Urinary bladder (tissue), 4 donors: Measurements from ENCODE around the gene PLXNA2. TPM values are rescaled to one million over a fixed set of nuclear protein-coding genes. Genes with fewer than 3 reads are reported as not detected.
A peak's percentile ranks its signal among the peaks of the same experiment; 100 is the strongest.

Experiments
- DNase-seq: peaks from one replicate; pipeline ENCODE4 v3.0.0-alpha.2; 2015; ENCODE audit errors: extremely low spot score
- H3K27ac ChIP-seq: one replicate; pipeline ENCODE4 v1.5.1; 2013; ENCODE audit warnings: low read depth, mild to moderate bottlenecking, moderate library complexity
- H3K36me3 ChIP-seq: one replicate; pipeline ENCODE4 v1.6.1; 2013; ENCODE audit warnings: mild to moderate bottlenecking, moderate library complexity; ENCODE audit not compliant: insufficient read depth
- H3K4me1 ChIP-seq: one replicate; pipeline ENCODE4 v1.6.1; 2013; ENCODE audit warnings: mild to moderate bottlenecking, moderate library complexity; ENCODE audit not compliant: insufficient read depth
- H3K4me3 ChIP-seq: one replicate; pipeline ENCODE4 v1.5.1; 2013; ENCODE audit warnings: low read depth, low read length
- WGBS: extraction: QIAGEN DNeasy Blood & Tissue Kit; methylation state at CpG from one replicate; pipeline ENCODE4 v1.1.7; 2013; 5-methylcytosine and 5-hydroxymethylcytosine counted together
- polyA plus RNA-seq: library from polyadenylated mRNA; stranded (reverse); fragments of 200-250 nt; gene quantifications from one replicate; pipeline ENCODE4 v1.2.3, GENCODE V29; 2013
- total RNA-seq: library from RNA; depleted of rRNA; stranded (reverse); fragments of >200 nt; gene quantifications from one replicate; pipeline ENCODE4 v1.2.3, GENCODE V29; 2014
- donor health status: healthy with polysubstance abuse.
- donor health status: healthy.

Gene PLXNA2
- total and polyA plus RNA-seq, 2 donors = 15.1 to 20.0 TPM

DNA sequence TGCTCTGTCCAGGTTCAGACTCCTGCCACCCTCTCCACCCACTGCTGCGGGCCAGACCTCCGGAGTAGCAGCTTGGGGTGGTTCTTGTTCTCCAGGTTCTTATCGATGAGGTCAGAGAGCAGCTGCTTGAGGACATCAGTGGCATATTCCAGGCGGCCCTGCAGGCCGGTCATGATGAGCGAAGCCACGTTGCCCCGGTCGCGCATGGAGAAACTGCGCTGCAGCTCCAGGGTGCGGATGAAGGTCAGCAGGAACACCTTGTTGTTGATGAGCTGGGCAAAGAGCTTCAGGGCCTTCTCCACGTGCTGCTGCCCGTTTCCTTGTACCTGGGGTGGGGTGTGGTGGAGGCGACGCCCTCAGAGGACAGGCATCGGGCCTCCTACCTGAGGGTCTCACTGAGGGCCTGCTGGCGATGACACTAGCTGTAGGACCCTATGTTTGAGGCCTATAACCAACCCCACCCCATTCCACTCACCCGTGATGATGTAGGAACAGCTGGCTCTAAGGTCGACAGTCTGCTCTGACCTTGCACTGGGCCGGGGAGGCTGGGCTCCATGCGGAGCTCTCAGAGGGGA lies 202.1 kb downstream of the PLXNA2 start:
- no peak for DNase-seq
- H3K36me3 ChIP-seq = peaks cover 1% of the 10 kb centered on the region
- H3K4me3 ChIP-seq = no peak overlapping the region
- no peak overlapping the region for H3K27ac ChIP-seq
- WGBS = 94% methylated on average over 22 of the region's 22 CpGs
- H3K4me1 ChIP-seq = no peaks in the 10 kb centered on the region

DNA sequence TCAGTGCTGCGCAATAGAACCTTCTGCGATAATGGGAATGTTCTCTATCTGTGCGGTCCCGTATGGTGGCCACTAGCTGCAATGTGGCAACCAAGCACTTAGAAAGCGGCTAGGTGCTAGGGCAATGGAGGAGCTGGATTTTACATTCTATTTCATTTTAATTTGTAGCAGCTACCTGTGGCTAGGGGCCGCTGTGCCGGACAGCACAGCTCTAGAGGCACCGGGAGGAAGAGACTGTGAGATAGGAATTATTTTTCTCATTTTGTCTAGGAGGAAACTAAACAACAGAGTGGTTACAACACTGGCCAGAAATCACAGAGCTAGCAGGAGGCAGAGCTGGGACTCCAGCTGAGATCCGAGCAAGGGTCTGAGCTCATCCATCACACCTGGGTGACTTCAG lies 202.7 kb downstream of the PLXNA2 start:
- DNase-seq = no peak
- no peak overlapping the region for H3K27ac ChIP-seq
- 96% methylated on average over 9 of the region's 9 CpGs for WGBS
- H3K4me1 ChIP-seq = no peaks in the 10 kb centered on the region
- H3K36me3 ChIP-seq = peaks cover 1% of the 10 kb centered on the region
- no peak overlapping the region for H3K4me3 ChIP-seq

DNA sequence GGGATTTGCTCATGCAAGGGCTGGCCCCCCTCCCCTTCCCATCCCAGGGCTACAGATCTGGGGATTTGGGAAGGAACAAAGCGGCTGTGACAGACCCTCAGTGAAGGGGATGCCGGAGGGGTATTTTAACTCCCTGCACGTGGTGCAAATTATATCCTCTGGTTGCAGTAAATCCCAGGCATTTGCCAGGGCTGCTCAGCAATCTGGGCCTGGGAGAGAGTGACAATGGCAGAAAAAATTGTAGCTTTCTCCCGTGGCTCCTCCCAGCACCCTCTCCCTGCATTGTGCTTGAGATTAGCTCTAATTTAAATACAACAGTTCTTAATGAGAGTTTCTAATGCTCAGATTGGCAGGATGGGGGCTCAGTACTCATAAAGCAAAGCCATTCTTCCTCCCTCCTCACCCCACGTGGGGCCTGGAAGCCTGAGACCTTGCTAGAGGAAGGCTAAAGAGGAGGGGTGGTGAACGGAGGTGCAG lies 203.3 kb downstream of the PLXNA2 start:
- H3K4me1 ChIP-seq = no peaks in the 10 kb centered on the region
- H3K27ac ChIP-seq = no peak overlapping the region
- no peak for DNase-seq
- peaks cover 1% of the 10 kb centered on the region for H3K36me3 ChIP-seq
- H3K4me3 ChIP-seq = no peak overlapping the region
- WGBS = 78% methylated on average over 6 of the region's 6 CpGs

DNA sequence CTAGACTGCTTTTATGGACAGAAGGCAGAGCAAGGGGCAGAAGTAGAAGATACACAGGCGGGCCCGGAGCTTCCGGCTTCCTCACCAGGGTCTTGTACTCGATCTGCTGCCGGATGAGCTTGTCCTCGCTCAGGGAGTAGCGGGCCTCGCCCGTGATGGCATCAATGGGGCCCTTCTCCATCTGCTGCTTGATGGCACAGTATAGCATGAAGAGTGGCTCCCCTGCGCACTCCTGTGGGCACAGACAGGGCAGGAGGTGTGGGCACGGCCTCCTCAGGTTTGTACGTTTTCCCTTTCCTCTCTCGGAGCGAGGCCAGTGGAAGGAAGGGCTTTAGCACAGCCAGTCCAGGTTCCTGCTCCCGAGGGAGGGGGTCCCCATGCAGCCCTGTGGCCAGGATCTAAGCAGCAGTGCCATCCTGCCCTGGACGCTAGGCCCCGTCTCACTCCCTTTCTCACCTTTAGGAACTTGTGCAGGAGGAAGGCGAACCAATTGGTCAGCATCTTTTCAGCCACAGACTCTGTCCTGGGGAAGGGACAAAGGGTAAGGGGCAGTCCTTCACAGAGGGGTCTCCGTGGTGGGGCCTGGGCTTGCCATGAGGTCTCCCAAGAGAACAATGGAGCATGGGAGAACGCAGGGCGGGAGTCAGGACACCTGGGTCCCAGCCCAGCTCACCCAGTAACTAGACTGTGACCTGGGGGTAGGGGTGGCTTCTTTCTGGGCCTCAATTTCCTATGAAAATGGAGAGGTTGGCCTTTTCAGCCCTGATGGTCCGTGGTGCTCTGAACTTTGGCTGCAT lies 204.4 kb downstream of the PLXNA2 start:
- Histone ChIP-seq H3K4me3 (no peak overlapping the region), H3K4me1 (no peaks in the 10 kb centered on the region), H3K36me3 (peaks cover 1% of the 10 kb centered on the region), H3K27ac (no peak overlapping the region)
- WGBS = 90% methylated on average over 22 of the region's 22 CpGs
- DNase-seq = no peak

DNA sequence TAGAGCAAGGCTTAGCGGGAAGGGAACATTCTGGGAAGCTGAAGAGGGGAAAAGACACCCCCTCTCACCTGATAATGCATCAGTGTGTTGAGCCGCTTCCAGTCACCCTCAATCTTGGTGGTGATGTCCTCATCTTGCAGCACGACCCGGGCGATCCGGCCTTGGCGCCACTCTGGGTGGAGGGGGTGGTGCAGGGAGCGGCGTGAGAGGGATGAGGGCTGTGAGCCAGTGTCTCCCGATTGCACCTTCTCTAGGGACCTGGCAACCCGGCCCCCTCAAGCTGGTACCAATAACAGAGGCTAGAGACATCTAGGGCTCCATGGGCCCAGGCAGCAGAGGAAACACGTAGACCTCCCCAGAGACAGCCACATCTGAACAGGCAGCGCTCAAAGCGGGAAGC lies 205.9 kb downstream of the PLXNA2 start:
- peaks cover 1% of the 10 kb centered on the region for H3K36me3 ChIP-seq

DNA sequence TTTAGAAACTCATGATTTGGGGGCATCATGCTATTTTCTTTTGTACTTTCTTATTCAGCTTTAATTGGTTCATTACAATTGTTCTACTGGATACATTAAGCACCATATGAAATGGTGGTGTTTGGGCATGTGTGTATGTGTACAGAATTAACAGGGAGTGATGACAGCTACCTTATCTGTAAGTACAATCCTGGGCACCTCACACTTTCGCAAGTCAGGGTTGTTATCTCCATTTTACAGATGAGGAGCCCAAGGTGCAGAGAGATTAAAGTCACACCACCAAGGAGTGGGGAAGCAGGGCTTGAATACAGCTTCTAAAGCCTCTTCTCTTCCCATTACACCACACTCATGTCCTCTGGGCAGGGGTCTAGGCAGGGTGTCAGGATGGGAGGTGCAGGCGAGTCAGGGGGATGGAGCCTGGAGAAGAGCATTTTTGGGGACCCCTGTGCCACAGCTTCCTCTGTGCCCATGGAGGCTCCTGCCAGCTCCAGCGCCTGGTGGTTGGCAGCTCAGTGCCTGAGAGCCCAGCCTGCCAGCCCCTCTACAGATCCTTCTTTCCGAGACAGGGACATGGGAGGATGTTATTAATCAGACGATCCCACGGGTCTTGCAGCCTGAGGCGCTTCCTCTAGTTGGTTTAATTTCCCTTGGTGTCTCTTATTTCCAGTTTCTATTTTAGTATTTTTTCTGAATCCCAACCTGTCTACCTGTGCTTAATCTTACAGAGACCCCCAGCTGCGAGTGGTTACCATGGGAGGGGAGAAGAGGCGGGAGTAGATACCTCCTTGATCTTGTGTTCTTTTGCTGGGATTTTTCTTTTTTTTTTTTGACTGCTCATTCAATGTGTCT lies 207.0 kb downstream of the PLXNA2 start:
- DNase-seq = no peak
- WGBS = 86% methylated on average over 9 of the region's 9 CpGs
- Histone ChIP-seq H3K4me3 (no peak overlapping the region), H3K36me3 (peaks cover 1% of the 10 kb centered on the region), H3K4me1 (no peaks in the 10 kb centered on the region), H3K27ac (no peak overlapping the region)

More for the DNA sequence above, 205.9 kb downstream of the PLXNA2 start:
- WGBS = 93% methylated on average over 14 of the region's 14 CpGs
- H3K27ac ChIP-seq = no peak overlapping the region
- no peaks in the 10 kb centered on the region for H3K4me1 ChIP-seq
- H3K4me3 ChIP-seq = no peak overlapping the region
- no peak for DNase-seq

DNA sequence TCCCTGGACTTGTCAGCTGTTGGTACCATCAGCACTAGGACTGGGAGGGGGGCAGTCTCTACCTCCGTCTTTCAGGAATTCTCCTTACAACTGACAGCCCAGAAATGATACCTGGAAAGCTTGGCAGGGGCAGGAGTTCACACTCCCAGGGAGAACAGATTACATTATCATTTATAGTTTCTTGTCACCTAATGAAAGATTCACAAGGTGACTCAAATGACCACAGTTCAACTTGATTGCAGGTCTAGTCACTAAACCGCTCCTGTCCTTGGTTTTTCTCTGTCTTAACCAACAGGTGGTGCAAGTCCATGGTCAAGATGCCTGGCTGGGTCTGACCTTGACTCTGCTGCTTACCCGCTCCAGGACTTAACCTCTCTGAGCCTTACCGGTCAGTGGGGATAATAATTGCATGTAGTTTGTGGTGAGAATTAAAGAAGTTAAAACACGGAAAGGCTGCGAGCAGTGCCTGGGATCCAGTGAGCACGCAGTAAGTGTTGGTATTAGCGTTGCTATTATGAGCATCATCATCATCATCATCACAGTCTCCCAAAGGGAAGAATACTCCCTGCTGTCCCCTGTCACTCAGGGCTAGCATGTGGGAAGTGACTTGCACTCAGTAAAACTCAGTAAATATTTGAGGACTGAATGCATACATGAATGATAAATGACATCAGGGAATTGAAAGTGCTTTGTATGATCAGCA lies 207.9 kb downstream of the PLXNA2 start:
- Histone ChIP-seq H3K27ac (no peak overlapping the region), H3K4me3 (no peak overlapping the region), H3K4me1 (no peaks in the 10 kb centered on the region), H3K36me3 (no peaks in the 10 kb centered on the region)
- DNase-seq = no peak
- 78% methylated on average over 8 of the region's 8 CpGs for WGBS

DNA sequence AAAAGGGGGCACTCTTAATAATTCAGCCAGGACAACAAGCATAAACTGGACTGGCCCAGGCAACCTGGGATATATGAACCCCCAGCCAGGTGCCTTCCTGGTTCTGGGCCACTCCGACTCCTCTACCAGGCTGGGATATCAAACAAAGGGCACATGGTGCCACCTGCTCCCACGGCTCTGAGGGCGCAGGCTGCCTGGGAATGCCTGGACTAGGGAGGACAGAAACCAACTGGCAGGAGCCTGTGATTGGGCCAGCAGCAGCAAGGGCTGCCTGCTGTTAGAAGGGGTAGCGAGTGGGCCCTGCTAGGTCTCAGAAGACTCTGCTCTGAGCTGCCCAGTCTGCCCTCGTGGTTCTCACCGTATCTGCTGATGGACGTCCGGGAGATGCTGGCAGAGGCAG lies 210.0 kb downstream of the PLXNA2 start:
- no peak for DNase-seq
- Histone ChIP-seq H3K27ac (no peak overlapping the region), H3K36me3 (no peaks in the 10 kb centered on the region), H3K4me3 (no peak overlapping the region), H3K4me1 (no peaks in the 10 kb centered on the region)
- 90% methylated on average over 8 of the region's 8 CpGs for WGBS

DNA sequence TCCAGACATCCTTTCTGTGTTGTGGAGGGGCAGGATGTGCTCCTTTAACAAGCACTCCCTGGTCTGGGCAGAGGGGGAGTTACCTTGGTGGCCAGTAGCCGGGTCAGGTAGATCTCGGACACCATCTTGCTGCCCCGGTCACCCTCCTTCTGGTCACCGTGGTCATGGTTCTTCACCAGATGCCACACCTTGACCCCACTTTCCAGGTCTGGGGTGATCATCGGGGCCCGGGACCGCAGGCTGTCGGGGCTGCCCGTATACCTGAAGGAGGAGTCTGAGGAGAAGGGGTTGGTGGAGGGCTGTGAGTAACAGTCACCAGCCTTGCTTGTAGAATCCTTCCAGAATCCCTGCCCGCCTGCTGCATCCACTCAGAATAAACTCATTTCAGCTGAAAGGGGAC lies 210.9 kb downstream of the PLXNA2 start:
- 97% methylated on average over 10 of the region's 10 CpGs for WGBS
- Histone ChIP-seq H3K4me3 (no peak overlapping the region), H3K36me3 (no peaks in the 10 kb centered on the region), H3K4me1 (no peaks in the 10 kb centered on the region), H3K27ac (no peak overlapping the region)
- no peak for DNase-seq

DNA sequence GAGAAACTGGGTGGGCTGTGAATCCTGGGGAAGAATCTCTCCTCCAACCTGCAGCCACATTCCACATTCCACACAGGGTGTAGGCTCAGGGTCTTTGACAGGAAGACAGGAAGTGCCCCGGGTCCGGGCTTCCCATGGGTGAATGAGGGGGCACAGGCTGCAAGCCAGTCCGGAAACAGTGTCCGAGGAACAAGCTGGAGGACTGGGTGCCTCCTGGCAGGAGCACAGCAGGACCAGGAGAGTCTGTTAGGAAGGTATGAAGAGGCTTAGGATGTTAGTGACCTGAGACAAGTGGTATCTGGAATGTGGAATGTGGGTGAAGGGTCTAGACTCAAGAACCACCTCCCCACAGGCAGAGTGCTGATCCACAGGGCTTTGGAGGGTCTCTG lies 212.3 kb downstream of the PLXNA2 start:
- no peak overlapping the region for H3K27ac ChIP-seq
- DNase-seq = no peak
- H3K4me3 ChIP-seq = no peak overlapping the region
- H3K4me1 ChIP-seq = no peaks in the 10 kb centered on the region
- WGBS = 68% methylated on average over 4 of the region's 4 CpGs
- no peaks in the 10 kb centered on the region for H3K36me3 ChIP-seq

DNA sequence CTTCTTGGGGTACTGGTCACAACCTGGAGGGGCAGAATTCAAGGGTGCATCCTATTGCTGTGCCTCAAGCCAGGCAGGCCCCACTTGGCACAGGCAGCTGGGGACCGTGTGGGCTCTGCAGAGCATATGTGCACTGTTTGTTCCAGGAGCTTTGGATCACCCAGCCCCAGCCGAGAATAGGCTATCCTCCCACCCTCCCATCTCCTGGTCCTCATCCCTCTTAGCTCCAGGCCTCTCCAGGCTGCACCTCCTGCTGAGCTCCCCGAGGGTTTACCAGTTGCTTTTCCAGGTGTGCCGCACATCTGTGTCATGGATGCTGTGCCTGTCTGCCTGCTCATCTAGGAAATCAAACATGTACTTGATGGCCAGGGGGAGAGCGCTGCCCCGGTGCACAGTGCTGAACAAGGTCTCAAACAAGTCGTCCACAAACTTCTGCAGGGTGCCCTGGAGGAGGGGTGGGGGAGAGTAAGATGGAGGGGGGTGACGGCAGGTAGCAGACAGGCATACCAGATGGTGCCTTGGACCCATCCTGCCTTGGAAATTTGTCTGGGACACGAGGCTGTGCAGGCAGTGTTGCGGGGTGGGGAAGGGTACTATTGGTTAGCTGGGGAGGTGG lies 212.8 kb downstream of the PLXNA2 start:
- H3K4me1 ChIP-seq = no peaks in the 10 kb centered on the region
- no peak for DNase-seq
- H3K27ac ChIP-seq = no peak overlapping the region
- H3K4me3 ChIP-seq = no peak overlapping the region
- no peaks in the 10 kb centered on the region for H3K36me3 ChIP-seq
- 73% methylated on average over 10 of the region's 10 CpGs for WGBS

DNA sequence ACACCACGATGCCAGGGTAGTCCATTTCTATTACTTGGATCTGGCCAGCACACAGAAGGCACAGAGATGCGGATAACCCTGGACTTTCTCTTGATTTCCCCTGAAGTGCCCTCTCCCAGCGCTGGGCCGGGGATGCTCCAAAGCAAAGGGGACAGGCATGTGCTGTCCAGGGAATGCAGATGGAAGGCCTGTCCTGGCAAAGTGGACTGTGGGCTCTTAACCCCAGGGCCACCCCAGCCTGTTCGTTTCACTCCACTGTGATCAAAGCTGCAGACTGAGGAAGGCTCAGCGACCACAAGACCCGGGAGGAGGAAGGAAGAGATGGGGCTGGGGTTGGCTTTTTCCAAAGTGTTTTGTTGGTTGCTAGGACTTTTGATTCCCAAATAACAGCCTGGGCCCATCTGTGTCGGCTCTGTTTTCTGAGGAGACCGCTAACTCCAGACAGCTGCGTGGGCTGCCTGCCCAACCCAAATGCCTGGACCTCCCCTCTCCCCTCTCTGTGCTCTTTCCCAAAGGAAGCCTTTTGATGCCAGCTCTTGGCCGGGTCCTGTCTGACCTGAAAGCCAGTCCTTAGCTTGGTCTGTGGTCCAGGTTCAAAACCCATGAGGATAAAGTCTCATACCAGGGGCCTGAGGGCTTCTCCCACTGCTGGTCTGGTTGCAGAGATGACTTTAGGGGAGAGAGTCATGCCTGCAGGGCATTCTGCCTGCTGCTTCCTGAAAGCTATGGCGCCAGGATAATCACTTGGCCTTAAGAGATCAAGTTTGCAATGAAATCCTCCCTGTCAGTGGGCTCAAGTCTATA lies 213.7 kb downstream of the PLXNA2 start:
- Histone ChIP-seq H3K36me3 (no peaks in the 10 kb centered on the region), H3K4me3 (no peak overlapping the region), H3K4me1 (no peaks in the 10 kb centered on the region), H3K27ac (peak overlapping the region; percentile 31)
- WGBS = 18% methylated on average over 12 of the region's 12 CpGs
- no peak for DNase-seq
